SIG-M5 (cell line): ENCODE results near the gene PIPOX.

ENCODE experiments used
- DNase-seq: peaks from one replicate; lab custom pipeline; 2025; lab: John Stamatoyannopoulos, UW

PIPOX gene

GRCh38 chr17:29099527-29099926 lies 56.6 kb downstream of the PIPOX start:
- no peak for DNase-seq

GRCh38 chr17:29100296-29100695 lies 57.4 kb downstream of the PIPOX start:
- DNase-seq = no peak

- no peak for DNase-seq
Observed at GRCh38 chr17:29102046-29102445, 59.1 kb downstream of the PIPOX start.

GRCh38 chr17:29102741-29103181 lies 59.8 kb downstream of the PIPOX start:
- DNase-seq = no peak

- DNase-seq = no peak
Observed at GRCh38 chr17:29103341-29103740, 60.4 kb downstream of the PIPOX start.
